ENCODE measurements around the gene AIPL1.

DNA sequence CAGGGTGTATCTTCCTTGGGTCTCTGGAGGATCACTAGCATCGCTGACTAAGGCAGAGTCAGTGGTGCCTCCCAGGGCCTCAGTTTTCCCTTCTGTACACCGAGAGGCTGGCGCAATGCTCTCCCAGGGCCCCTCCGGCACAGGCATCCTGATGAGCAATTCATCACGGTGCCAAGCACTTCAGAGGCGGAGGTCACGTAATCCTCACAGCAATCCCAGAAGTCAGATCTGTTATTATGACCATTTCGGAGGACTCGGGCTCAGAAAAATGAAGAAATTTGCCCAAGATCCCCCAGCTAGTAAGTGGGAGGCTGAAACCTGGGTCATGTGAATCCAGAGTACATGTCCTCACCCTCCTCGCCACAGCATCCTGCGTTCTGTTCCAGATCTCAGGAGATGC is 46.5 kb downstream of the AIPL1 start:
- TF ChIP-seq, protein P1, sequence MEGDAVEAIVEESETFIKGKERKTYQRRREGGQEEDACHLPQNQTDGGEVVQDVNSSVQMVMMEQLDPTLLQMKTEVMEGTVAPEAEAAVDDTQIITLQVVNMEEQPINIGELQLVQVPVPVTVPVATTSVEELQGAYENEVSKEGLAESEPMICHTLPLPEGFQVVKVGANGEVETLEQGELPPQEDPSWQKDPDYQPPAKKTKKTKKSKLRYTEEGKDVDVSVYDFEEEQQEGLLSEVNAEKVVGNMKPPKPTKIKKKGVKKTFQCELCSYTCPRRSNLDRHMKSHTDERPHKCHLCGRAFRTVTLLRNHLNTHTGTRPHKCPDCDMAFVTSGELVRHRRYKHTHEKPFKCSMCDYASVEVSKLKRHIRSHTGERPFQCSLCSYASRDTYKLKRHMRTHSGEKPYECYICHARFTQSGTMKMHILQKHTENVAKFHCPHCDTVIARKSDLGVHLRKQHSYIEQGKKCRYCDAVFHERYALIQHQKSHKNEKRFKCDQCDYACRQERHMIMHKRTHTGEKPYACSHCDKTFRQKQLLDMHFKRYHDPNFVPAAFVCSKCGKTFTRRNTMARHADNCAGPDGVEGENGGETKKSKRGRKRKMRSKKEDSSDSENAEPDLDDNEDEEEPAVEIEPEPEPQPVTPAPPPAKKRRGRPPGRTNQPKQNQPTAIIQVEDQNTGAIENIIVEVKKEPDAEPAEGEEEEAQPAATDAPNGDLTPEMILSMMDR (IDR thresholded peaks at IDR 0.05): no peak
- TF ChIP-seq POLR2A (IDR thresholded peaks at IDR 0.05): no peak

All from lower leg skin (tissue), 3 donors.